HEK293 (cell line): ENCODE results near the gene PSORS1C2.

Experiments
- CTCF ChIA-PET: fragments of 350-600 bp; formaldehyde crosslinking; extraction: SDS; loops from one replicate; lab custom pipeline; 2021; ENCODE audit warnings: antibody characterized with exemption; lab: Yijun Ruan, JAX
- POLR2A ChIA-PET: fragments of 300-600 bp; formaldehyde crosslinking; extraction: SDS; loops from one replicate; lab custom pipeline; 2020; ENCODE audit warnings: antibody characterized with exemption, inconsistent platforms; lab: Yijun Ruan, JAX
- H3K27ac ChIP-seq: fragments of 200-500 bp; sonication (Bioruptor generic); 2 replicates; pipeline ENCODE4 v1.5.1; 2014; ENCODE audit warnings: low read depth, low read length, control low read depth, inconsistent platforms; ENCODE audit errors: extremely low read depth
- H3K36me3 ChIP-seq, 2 experiments: fragments of 200-500 bp in 1 of 2; sonication (Bioruptor generic) in 1 of 2; 1 replicate in 1 of 2; 2 replicates in 1 of 2; pipeline ENCODE4 v1.5.1; 2014 to 2017; ENCODE audit warnings: inconsistent platforms in 2 of 2, low read length in 2 of 2; ENCODE audit not compliant: control insufficient read depth in 2 of 2, insufficient read depth in 1 of 2
- H3K4me1 ChIP-seq: fragments of 200-500 bp; sonication (Bioruptor generic); 2 replicates; pipeline ENCODE4 v1.5.1; 2014; ENCODE audit warnings: mild to moderate bottlenecking, low read length, inconsistent platforms; ENCODE audit not compliant: control insufficient read depth, insufficient read depth
- H3K4me3 ChIP-seq: 2 replicates; pipeline ENCODE4 v1.5.1; 2011; ENCODE audit warnings: low read depth, mild to moderate bottlenecking, control low read depth, low read length, moderate library complexity
- H3K9me3 ChIP-seq: fragments of 200-500 bp; sonication (Bioruptor generic); 2 replicates; pipeline ENCODE4 v1.5.1; 2014; ENCODE audit warnings: low read depth, low read length, inconsistent platforms; ENCODE audit not compliant: control insufficient read depth, insufficient read depth
- FEZF1 ChIP-seq: fragments of 450-650 bp; formaldehyde crosslinking; IDR thresholded peaks from 2 replicates; pipeline ENCODE4 v1.5.1; 2016; ENCODE audit warnings: missing biosample characterization, missing genetic modification characterization
- HOXA7 ChIP-seq: sonication (generic); formaldehyde crosslinking; IDR thresholded peaks from 2 replicates; pipeline ENCODE4 v1.8.1; 2022; ENCODE audit warnings: missing genetic modification reagents, borderline replicate concordance
- KLF17 ChIP-seq: fragments of 450-650 bp; formaldehyde crosslinking; IDR thresholded peaks from 2 replicates; pipeline ENCODE4 v1.5.1; 2016; ENCODE audit warnings: missing biosample characterization, missing genetic modification characterization
- MZF1 ChIP-seq: fragments of 450-650 bp; formaldehyde crosslinking; IDR thresholded peaks from 2 replicates; pipeline ENCODE4 v1.5.1; 2017; ENCODE audit warnings: missing biosample characterization, missing genetic modification characterization, borderline replicate concordance
- SCRT1 ChIP-seq: fragments of 450-650 bp; formaldehyde crosslinking; IDR thresholded peaks from 2 replicates; pipeline ENCODE4 v1.5.1; 2016; ENCODE audit warnings: missing biosample characterization, missing genetic modification characterization, borderline replicate concordance
- SP3 ChIP-seq: fragments of 450-650 bp; formaldehyde crosslinking; IDR thresholded peaks from 2 replicates; pipeline ENCODE4 v1.5.1; 2016; ENCODE audit warnings: missing biosample characterization, missing genetic modification characterization
- TSHZ1 ChIP-seq: fragments of 450-650 bp; formaldehyde crosslinking; IDR thresholded peaks from 2 replicates; pipeline ENCODE4 v1.5.1; 2016; ENCODE audit warnings: missing biosample characterization, missing genetic modification characterization, borderline replicate concordance
- ZBTB48 ChIP-seq: fragments of 450-650 bp; formaldehyde crosslinking; IDR thresholded peaks from 2 replicates; pipeline ENCODE4 v1.5.1; 2016; ENCODE audit warnings: missing biosample characterization, missing genetic modification characterization
- ZEB2 ChIP-seq: fragments of 450-650 bp; formaldehyde crosslinking; IDR thresholded peaks from 2 replicates; pipeline ENCODE4 v1.5.1; 2016; ENCODE audit warnings: missing biosample characterization, missing genetic modification characterization
- ZFP3 ChIP-seq: fragments of 450-650 bp; formaldehyde crosslinking; IDR thresholded peaks from 2 replicates; pipeline ENCODE4 v1.5.1; 2016; ENCODE audit warnings: low read depth, missing biosample characterization, missing genetic modification characterization
- ZFP69B ChIP-seq: fragments of 450-650 bp; formaldehyde crosslinking; IDR thresholded peaks from 2 replicates; pipeline ENCODE4 v1.5.1; 2016; ENCODE audit warnings: missing biosample characterization, missing genetic modification characterization
- ZNF16 ChIP-seq: fragments of 450-650 bp; formaldehyde crosslinking; IDR thresholded peaks from 2 replicates; pipeline ENCODE4 v1.5.1; 2016; ENCODE audit warnings: low read depth, missing biosample characterization, missing genetic modification characterization
- ZNF174 ChIP-seq: fragments of 450-650 bp; formaldehyde crosslinking; IDR thresholded peaks from 2 replicates; pipeline ENCODE4 v1.5.0; 2017; ENCODE audit warnings: missing biosample characterization, mild to moderate bottlenecking, missing genetic modification characterization
- ZNF175 ChIP-seq: fragments of 450-650 bp; formaldehyde crosslinking; IDR thresholded peaks from 2 replicates; pipeline ENCODE4 v1.5.1; 2016; ENCODE audit warnings: missing biosample characterization, missing genetic modification characterization
- ZNF19 ChIP-seq: fragments of 450-650 bp; formaldehyde crosslinking; IDR thresholded peaks from 2 replicates; pipeline ENCODE4; 2016; ENCODE audit warnings: missing biosample characterization, missing genetic modification characterization, low read depth
- ZNF221 ChIP-seq: fragments of 450-650 bp; formaldehyde crosslinking; IDR thresholded peaks from 2 replicates; pipeline ENCODE4 v1.5.1; 2017; ENCODE audit warnings: missing biosample characterization, missing genetic modification characterization, borderline replicate concordance
- ZNF26 ChIP-seq: fragments of 450-650 bp; formaldehyde crosslinking; IDR thresholded peaks from 2 replicates; pipeline ENCODE4 v1.5.1; 2016; ENCODE audit warnings: missing biosample characterization, missing genetic modification characterization
- ZNF266 ChIP-seq: fragments of 450-650 bp; formaldehyde crosslinking; IDR thresholded peaks from 2 replicates; pipeline ENCODE4 v1.5.1; 2016; ENCODE audit warnings: missing biosample characterization, missing genetic modification characterization, low read depth
- ZNF394 ChIP-seq: fragments of 450-650 bp; formaldehyde crosslinking; IDR thresholded peaks from 2 replicates; pipeline ENCODE4 v1.5.1; 2016; ENCODE audit warnings: missing biosample characterization, missing genetic modification characterization, mild to moderate bottlenecking, moderate library complexity, borderline replicate concordance
- ZNF423 ChIP-seq: fragments of 450-650 bp; formaldehyde crosslinking; IDR thresholded peaks from 2 replicates; pipeline ENCODE4 v1.5.1; 2016; ENCODE audit warnings: missing biosample characterization, missing genetic modification characterization
- ZNF600 ChIP-seq: fragments of 450-650 bp; formaldehyde crosslinking; IDR thresholded peaks from 2 replicates; pipeline ENCODE4 v1.5.1; 2016; ENCODE audit warnings: missing biosample characterization, missing genetic modification characterization
- ZNF623 ChIP-seq: fragments of 450-650 bp; formaldehyde crosslinking; IDR thresholded peaks from 2 replicates; pipeline ENCODE4 v1.5.1; 2016; ENCODE audit warnings: missing biosample characterization, missing genetic modification characterization
- ZNF624 ChIP-seq: fragments of 450-650 bp; formaldehyde crosslinking; IDR thresholded peaks from 2 replicates; pipeline ENCODE4 v1.5.1; 2017; ENCODE audit warnings: missing biosample characterization, missing genetic modification characterization
- ZNF658 ChIP-seq: fragments of 450-650 bp; formaldehyde crosslinking; IDR thresholded peaks from 2 replicates; pipeline ENCODE4; 2016; ENCODE audit warnings: missing biosample characterization, missing genetic modification characterization
- ZNF701 ChIP-seq: fragments of 450-650 bp; formaldehyde crosslinking; IDR thresholded peaks from 2 replicates; pipeline ENCODE4 v1.5.1; 2016; ENCODE audit warnings: missing biosample characterization, missing genetic modification characterization
- ZNF76 ChIP-seq: fragments of 450-650 bp; formaldehyde crosslinking; IDR thresholded peaks from 2 replicates; pipeline ENCODE4; 2016; ENCODE audit warnings: low read depth, missing biosample characterization, missing genetic modification characterization, borderline replicate concordance
- ZNF785 ChIP-seq: fragments of 450-650 bp; formaldehyde crosslinking; IDR thresholded peaks from 2 replicates; pipeline ENCODE4 v1.5.1; 2016; ENCODE audit warnings: missing biosample characterization, missing genetic modification characterization
- ZSCAN23 ChIP-seq: fragments of 450-650 bp; formaldehyde crosslinking; IDR thresholded peaks from 2 replicates; pipeline ENCODE4 v1.5.1; 2016; ENCODE audit warnings: missing biosample characterization, missing genetic modification characterization

The PSORS1C2 gene

GRCh38 chr6:31110825-31111582, 27.9 kb downstream of the PSORS1C2 start:
- TF ChIP-seq HOXA7 (CRISPR knock-in tag) = no peak
- no peak for TF ChIP-seq ZEB2 (tag by site-specific recombination)
- no peak for TF ChIP-seq ZNF266 (tag by site-specific recombination)
- no peak for TF ChIP-seq ZNF623 (tag by site-specific recombination)
- no peak for TF ChIP-seq SP3 (tag by site-specific recombination)
- TF ChIP-seq ZNF785 = no peak
- no peak for TF ChIP-seq ZFP69B (tag by site-specific recombination)
- TF ChIP-seq SCRT1 (tag by site-specific recombination) = no peak
- no peak for TF ChIP-seq ZNF175
- no peak for TF ChIP-seq ZNF624 (tag by site-specific recombination)
- peaks cover 7% of the 10 kb centered on the region for H3K4me1 ChIP-seq
- H3K9me3 ChIP-seq = no peaks in the 10 kb centered on the region
- CTCF ChIA-PET = interaction anchor here (0.8 to 1.8 kb wide), 8 partner anchors 9 to 256 kb away, joined by 3 to 6 read pairs (median 4); no protein-coding TSS in a partner anchor
- H3K36me3 ChIP-seq = no peaks in the 10 kb centered on the region
- H3K27ac ChIP-seq = no peak overlapping the region
- no peak overlapping the region for H3K4me3 ChIP-seq
- POLR2A ChIA-PET = no interaction called here

- no peaks in the 10 kb centered on the region; a peak in 1 of 3 replicates for H3K36me3 ChIP-seq
- H3K4me1 ChIP-seq = no peaks in the 10 kb centered on the region
- no peaks in the 10 kb centered on the region for H3K9me3 ChIP-seq
- no peak overlapping the region for H3K27ac ChIP-seq
- ChIA-PET CTCF (no interaction called here), POLR2A (no interaction called here)
- no peak overlapping the region for H3K4me3 ChIP-seq
- TF ChIP-seq ZNF394 (no peak), ZNF26 (tag by site-specific recombination) (no peak), ZNF423 (no peak), FEZF1 (tag by site-specific recombination) (no peak), ZFP3 (no peak), ZNF600 (tag by site-specific recombination) (no peak), ZNF76 (no peak), ZNF16 (tag by site-specific recombination) (no peak), ZSCAN23 (tag by site-specific recombination) (no peak), ZNF19 (tag by site-specific recombination) (no peak), ZNF658 (tag by site-specific recombination) (no peak), ZBTB48 (no peak), ZNF221 (tag by site-specific recombination) (no peak), ZNF701 (no peak), MZF1 (tag by site-specific recombination) (no peak), ZNF174 (tag by site-specific recombination) (no peak), KLF17 (tag by site-specific recombination) (no peak), TSHZ1 (tag by site-specific recombination) (no peak)
These were observed 31.8 kb downstream of the PSORS1C2 start for GRCh38 chr6:31107052-31107451.
